ENCODE data around the gene PHF2. TPM values are rescaled to one million over a fixed set of nuclear protein-coding genes. Genes with fewer than 3 reads are reported as not detected.
A peak's percentile ranks its signal among the peaks of the same experiment; 100 is the strongest.

Gene PHF2
- total and polyA plus RNA-seq, 9 of the 15 experiments (the other 6 are each of a cell fraction or from before 2014, with no cell fraction given) = 0.37 to 14.4 (median 8.1) TPM

- H3K27me3 ChIP-seq (ENCODE audit: control insufficient read depth in 2 of 2, insufficient read depth in 2 of 2, low read length in 2 of 2) = no peaks in the 10 kb centered on the region
- TF ChIP-seq SRSF9 (IDR thresholded peaks at IDR 0.05; ENCODE audit: borderline replicate concordance, low read depth, low read length) (no peak), ZKSCAN1 (IDR thresholded peaks at IDR 0.05; ENCODE audit: low read depth, low read length) (peak; percentile 78)
- no peaks in the 10 kb centered on the region for H3K9me1 ChIP-seq (ENCODE audit: control insufficient read depth, insufficient read depth, low read length)
- H3K9me3 ChIP-seq (replicated peaks; ENCODE audit: control insufficient read depth, insufficient read depth, low read depth, low read length) = no peaks in the 10 kb centered on the region
- ChIA-PET CTCF (ENCODE audit: low intra/inter-chr PET ratio) (interaction anchor here (1.8 kb wide), 1 partner anchor 530 kb away, joined by 10 read pairs; no protein-coding TSS in a partner anchor), POLR2A (interaction anchor here (0.6 kb wide), 1 partner anchor 210 kb away, joined by 3 read pairs; no protein-coding TSS in a partner anchor)
- peak overlapping the region in 1 of 2 experiments; percentile 46; a peak in 1 of 4 replicates for H3K9ac ChIP-seq (ENCODE audit: insufficient read depth in 1 of 2, low read depth in 2 of 2, low read length in 2 of 2)
- in situ Hi-C loops (cut with MboI) (loop anchor here (25.0 kb wide), 1 partner anchor 529 kb away; no protein-coding TSS in a partner anchor), intact Hi-C loops (cut with micrococcal nuclease) (loop anchor here (5.0 to 10.0 kb wide), 2 partner anchors 141 to 529 kb away; no protein-coding TSS in a partner anchor)
- H3K4me2 ChIP-seq (ENCODE audit: insufficient read depth, low read length) = no peak overlapping the region
- DNase-seq (ENCODE audit: extremely low read depth in 1 of 4, low spot score in 3 of 4) (peak in 1 of 4 experiments; percentile 1), FAIRE-seq (no peak), ATAC-seq (no peak)
- H3K27ac ChIP-seq (ENCODE audit: extremely low read depth, low read depth, low read length) = no peak overlapping the region
- no peak overlapping the region for H2AFZ ChIP-seq (ENCODE audit: low read depth, low read length)
- 16% methylated on average over 10 of the region's 10 CpGs for WGBS (ENCODE audit: insufficient coverage, low coverage, missing lambda C conversion rate)
- peaks cover 0 to 18% of the 10 kb centered on the region in 2 experiments; a peak in 1 of 5 replicates for H3K4me1 ChIP-seq (replicated peaks in 1 of 2; ENCODE audit: control insufficient read depth in 2 of 2, insufficient read depth in 2 of 2, low read length in 2 of 2)
- no peak overlapping the region for H3K4me3 ChIP-seq
- BruUV-seq (replicated peaks) = no TSS peak
- H3K36me3 ChIP-seq (ENCODE audit: control insufficient read depth, insufficient read depth, low read length) = no peaks in the 10 kb centered on the region
- H3K79me2 ChIP-seq (ENCODE audit: control insufficient read depth, insufficient read depth, low read length) = no peaks in the 10 kb centered on the region
- no peaks in the 10 kb centered on the region for H4K20me1 ChIP-seq (replicated peaks; ENCODE audit: control insufficient read depth, insufficient read depth, low read length)
These were observed 107.1 kb downstream of the PHF2 start for GRCh38 chr9:93683331-93684134.

DNA sequence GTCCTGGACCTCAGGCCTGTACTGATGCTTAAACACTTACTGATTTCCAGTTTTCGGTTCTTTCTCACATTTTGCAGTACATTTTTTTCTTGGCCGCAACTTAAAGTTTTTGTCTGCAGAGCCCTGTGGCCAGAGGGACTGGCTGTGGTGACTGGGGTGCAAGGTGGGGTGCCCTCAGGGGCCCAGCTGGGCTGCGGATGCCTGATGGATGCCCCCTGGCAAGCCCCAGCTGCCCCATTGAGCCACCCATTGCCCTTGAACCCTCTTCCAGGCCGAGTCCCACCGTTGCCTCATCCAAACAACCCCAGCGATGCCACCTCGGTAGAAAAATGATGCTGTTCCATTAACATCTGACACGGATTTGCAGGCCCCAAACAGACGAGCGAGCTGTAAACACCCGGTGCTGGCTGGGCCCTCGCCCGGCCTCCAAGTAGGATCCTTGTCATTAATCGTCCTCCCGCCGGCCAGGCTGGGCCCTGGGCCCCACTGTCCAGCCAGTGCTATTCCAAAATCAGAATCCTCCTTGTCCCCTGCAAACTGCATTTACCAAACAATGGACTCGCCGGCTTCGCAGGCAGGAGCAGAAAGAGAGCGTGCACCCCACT is 107.9 kb downstream of the PHF2 start:
- Histone ChIP-seq H3K4me2 (ENCODE audit: insufficient read depth, low read length) (no peak overlapping the region), H3K27ac (ENCODE audit: extremely low read depth, low read depth, low read length) (no peak overlapping the region), H3K4me1 (replicated peaks in 1 of 2; ENCODE audit: control insufficient read depth in 2 of 2, insufficient read depth in 2 of 2, low read length in 2 of 2) (peaks cover 0 to 18% of the 10 kb centered on the region in 2 experiments; a peak in 1 of 5 replicates), H3K9me1 (ENCODE audit: control insufficient read depth, insufficient read depth, low read length) (no peaks in the 10 kb centered on the region), H3K9me3 (replicated peaks; ENCODE audit: control insufficient read depth, insufficient read depth, low read depth, low read length) (no peaks in the 10 kb centered on the region), H4K20me1 (replicated peaks; ENCODE audit: control insufficient read depth, insufficient read depth, low read length) (no peaks in the 10 kb centered on the region), H3K27me3 (ENCODE audit: control insufficient read depth in 2 of 2, insufficient read depth in 2 of 2, low read length in 2 of 2) (no peaks in the 10 kb centered on the region), H3K9ac (ENCODE audit: insufficient read depth in 1 of 2, low read depth in 2 of 2, low read length in 2 of 2) (peak overlapping the region in 1 of 2 experiments; percentile 59; a peak in 2 of 4 replicates), H3K79me2 (ENCODE audit: control insufficient read depth, insufficient read depth, low read length) (no peaks in the 10 kb centered on the region), H3K36me3 (ENCODE audit: control insufficient read depth, insufficient read depth, low read length) (no peaks in the 10 kb centered on the region), H2AFZ (ENCODE audit: low read depth, low read length) (no peak overlapping the region), H3K4me3 (no peak overlapping the region)
- no TSS peak for BruUV-seq (replicated peaks)
- POLR2A ChIA-PET = interaction anchor here (0.6 kb wide), 1 partner anchor 209 kb away, joined by 3 read pairs; no protein-coding TSS in a partner anchor
- in situ Hi-C loops (cut with MboI) (loop anchor here (25.0 kb wide), 1 partner anchor 528 kb away; no protein-coding TSS in a partner anchor), intact Hi-C loops (cut with micrococcal nuclease) (loop anchor here (5.0 to 10.0 kb wide), 2 partner anchors 141 to 528 kb away; no protein-coding TSS in a partner anchor)
- DNase-seq (ENCODE audit: extremely low read depth in 1 of 4, low spot score in 3 of 4) (peak in 1 of 4 experiments; percentile 1), ATAC-seq (no peak), FAIRE-seq (no peak)
- WGBS (ENCODE audit: insufficient coverage, low coverage, missing lambda C conversion rate) = 34% methylated on average over 20 of the region's 20 CpGs
- CTCF ChIA-PET (ENCODE audit: low intra/inter-chr PET ratio) = no interaction called here
- TF ChIP-seq CCAR2 (IDR thresholded peaks at IDR 0.05; ENCODE audit: low read depth, low read length) (no peak), ZNF644 (tag; IDR thresholded peaks at IDR 0.05; ENCODE audit: low read depth) (no peak), E2F3 (CRISPR knock-in tag; IDR thresholded peaks at IDR 0.05) (no peak), FOXA3 (CRISPR knock-in tag; conservative IDR thresholded peaks at IDR 0.05 in 1 of 2, IDR thresholded peaks at IDR 0.05 in 1 of 2) (no peak), FIP1L1 (IDR thresholded peaks at IDR 0.05; ENCODE audit: low read depth, low read length, poor library complexity, severe bottlenecking) (no peak), ZFP30 (CRISPR knock-in tag; IDR thresholded peaks at IDR 0.05; ENCODE audit: borderline replicate concordance) (no peak), TCFL5 (CRISPR knock-in tag; conservative IDR thresholded peaks at IDR 0.05) (no peak), FUS (optimal IDR thresholded peaks at IDR 0.05; ENCODE audit: low read depth, low read length) (no peak), ZNF175 (CRISPR knock-in tag; IDR thresholded peaks at IDR 0.05; ENCODE audit: low read depth) (no peak)
- TF ChIP-seq, protein P1, sequence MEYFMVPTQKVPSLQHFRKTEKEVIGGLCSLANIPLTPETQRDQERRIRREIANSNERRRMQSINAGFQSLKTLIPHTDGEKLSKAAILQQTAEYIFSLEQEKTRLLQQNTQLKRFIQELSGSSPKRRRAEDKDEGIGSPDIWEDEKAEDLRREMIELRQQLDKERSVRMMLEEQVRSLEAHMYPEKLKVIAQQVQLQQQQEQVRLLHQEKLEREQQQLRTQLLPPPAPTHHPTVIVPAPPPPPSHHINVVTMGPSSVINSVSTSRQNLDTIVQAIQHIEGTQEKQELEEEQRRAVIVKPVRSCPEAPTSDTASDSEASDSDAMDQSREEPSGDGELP (CRISPR knock-in tag; IDR thresholded peaks at IDR 0.05; ENCODE audit: borderline replicate concordance) = no peak
